K562 (cell line): ENCODE results near the gene CLIC1. TPM values are rescaled to one million over a fixed set of nuclear protein-coding genes. Genes with fewer than 3 reads are reported as not detected.

ENCODE experiments used
- CBFA2T2 ChIP-seq: fragments of 450-650 bp; conservative IDR thresholded peaks from 2 replicates; pipeline ENCODE4 v1.6.1; 2017; ENCODE audit warnings: mild to moderate bottlenecking
- MEF2D ChIP-seq: conservative IDR thresholded peaks from 2 replicates; pipeline ENCODE4 v1.6.1; 2016; ENCODE audit warnings: low read depth, missing genetic modification characterization, missing compliant biosample characterization
- MTA3 ChIP-seq: fragments of 450-650 bp; formaldehyde crosslinking; IDR thresholded peaks from 2 replicates; pipeline ENCODE4 v1.6.1; 2017; ENCODE audit warnings: mild to moderate bottlenecking, borderline replicate concordance
- NR4A1 ChIP-seq, 2 experiments: fragments of 250-450 bp in 1 of 2; fragments of 450-650 bp in 1 of 2; sonication (Bioruptor Pico) in 1 of 2; IDR thresholded peaks; 2 replicates each; pipeline versions ENCODE4 v1.4.0 to v1.6.1; 2016 to 2020; ENCODE audit warnings: mild to moderate bottlenecking in 2 of 2, missing compliant biosample characterization in 1 of 2, missing genetic modification characterization in 1 of 2, moderate library complexity in 1 of 2
- RBFOX2 ChIP-seq: fragments of 200-400 bp; formaldehyde crosslinking; IDR thresholded peaks from 2 replicates; pipeline ENCODE4 v1.6.1; 2017; ENCODE audit warnings: low read depth, mild to moderate bottlenecking, low read length, moderate library complexity
- SRF ChIP-seq, 2 experiments: fragments of 250-450, 450-650 bp in 1 of 2; sonication (Bioruptor Pico) in 1 of 2; sonication (generic) in 1 of 2; formaldehyde crosslinking; IDR thresholded peaks; 2 replicates each; pipeline versions ENCODE4 v1.5.0 to v1.5.1; 2020 to 2022; ENCODE audit warnings: mild to moderate bottlenecking in 1 of 2, missing genetic modification reagents in 1 of 2
- ZBTB1 ChIP-seq: sonication (generic); formaldehyde crosslinking; IDR thresholded peaks from 2 replicates; pipeline ENCODE4 v1.8.1; 2023; ENCODE audit warnings: missing genetic modification reagents, low read depth, mild to moderate bottlenecking, borderline replicate concordance
- ZBTB11 ChIP-seq, 3 experiments: fragments of 200-800 bp in 1 of 3; fragments of 250-450 bp in 1 of 3; fragments of 450-650 bp in 1 of 3; sonication (Bioruptor Pico) in 1 of 3; sonication (Bioruptor generic) in 1 of 3; formaldehyde crosslinking in 1 of 3; IDR thresholded peaks; 2 replicates each; pipeline versions ENCODE4 v1.6.1 to v1.8.0; 2016 to 2022; ENCODE audit warnings: mild to moderate bottlenecking in 2 of 3, missing genetic modification characterization in 2 of 3, missing compliant biosample characterization in 1 of 3, moderate library complexity in 1 of 3
- ZNF165 ChIP-seq: fragments of 250-450 bp; sonication (Bioruptor Pico); IDR thresholded peaks from 2 replicates; pipeline ENCODE4 v1.4.0; 2020; ENCODE audit warnings: borderline replicate concordance
- ZNF197 ChIP-seq: fragments of 200-800 bp; sonication (Bioruptor generic); IDR thresholded peaks from 2 replicates; pipeline ENCODE4 v1.6.1; 2016; ENCODE audit warnings: low read depth, missing genetic modification characterization, missing compliant biosample characterization
- ZNF232 ChIP-seq: sonication (generic); formaldehyde crosslinking; IDR thresholded peaks from 2 replicates; pipeline ENCODE4 v1.8.0; 2022; ENCODE audit warnings: mild to moderate bottlenecking, missing genetic modification reagents
- ZNF76 ChIP-seq: fragments of 250-450 bp; sonication (Bioruptor Pico); IDR thresholded peaks from 2 replicates; pipeline ENCODE4 v1.4.0; 2020; ENCODE audit warnings: mild to moderate bottlenecking, moderate library complexity, borderline replicate concordance
- polyA plus RNA-seq, 8 experiments: library from polyadenylated mRNA; depleted of rRNA in 4 of 8; stranded (reverse) in 5 of 8; unstranded in 3 of 8; fragments of >200 nt; fragmentation: Nextera tagmentation in 2 of 8; fragmentation: Illumina TruSeq in 1 of 8; extraction: Ambion mirVana in 2 of 8; extraction: Trizol in 1 of 8; gene quantifications; 2 replicates each; pipeline versions ENCODE4 v1.2.1 to v1.2.3, GENCODE V29; 2011 to 2014; ENCODE audit warnings: inconsistent platforms in 1 of 8, missing spikeins in 1 of 8
- total RNA-seq, 7 experiments: library from RNA; depleted of rRNA in 6 of 7; stranded (reverse); fragments of >200 nt in 6 of 7; fragmentation: Illumina TruSeq in 2 of 7; extraction: Trizol in 2 of 7; gene quantifications; 2 replicates each; pipeline versions ENCODE4 v1.2.1 to v1.2.3, GENCODE V29; 2011 to 2021; ENCODE audit warnings: low replicate concordance in 1 of 7
- TF ChIP-seq, protein P1 (sequence below), 2 experiments: fragments of 450-650 bp; IDR thresholded peaks; 2 replicates each; pipeline ENCODE4 v1.6.1; 2016
- TF ChIP-seq, protein P2 (sequence below): sonication (generic); formaldehyde crosslinking; IDR thresholded peaks from 2 replicates; pipeline ENCODE4 v1.8.1; 2023; ENCODE audit warnings: mild to moderate bottlenecking, missing genetic modification reagents
- TF ChIP-seq, protein P3 (sequence below): fragments of 250-450 bp; sonication (Bioruptor Pico); IDR thresholded peaks from 2 replicates; pipeline ENCODE4 v1.9.0; 2021; ENCODE audit warnings: mild to moderate bottlenecking, inconsistent platforms

CLIC1 gene
- total and polyA plus RNA-seq, 9 of the 15 experiments (the other 6 are each of a cell fraction or from before 2014, with no cell fraction given): 1,267 to 2,419 (median 1,808) TPM

DNA sequence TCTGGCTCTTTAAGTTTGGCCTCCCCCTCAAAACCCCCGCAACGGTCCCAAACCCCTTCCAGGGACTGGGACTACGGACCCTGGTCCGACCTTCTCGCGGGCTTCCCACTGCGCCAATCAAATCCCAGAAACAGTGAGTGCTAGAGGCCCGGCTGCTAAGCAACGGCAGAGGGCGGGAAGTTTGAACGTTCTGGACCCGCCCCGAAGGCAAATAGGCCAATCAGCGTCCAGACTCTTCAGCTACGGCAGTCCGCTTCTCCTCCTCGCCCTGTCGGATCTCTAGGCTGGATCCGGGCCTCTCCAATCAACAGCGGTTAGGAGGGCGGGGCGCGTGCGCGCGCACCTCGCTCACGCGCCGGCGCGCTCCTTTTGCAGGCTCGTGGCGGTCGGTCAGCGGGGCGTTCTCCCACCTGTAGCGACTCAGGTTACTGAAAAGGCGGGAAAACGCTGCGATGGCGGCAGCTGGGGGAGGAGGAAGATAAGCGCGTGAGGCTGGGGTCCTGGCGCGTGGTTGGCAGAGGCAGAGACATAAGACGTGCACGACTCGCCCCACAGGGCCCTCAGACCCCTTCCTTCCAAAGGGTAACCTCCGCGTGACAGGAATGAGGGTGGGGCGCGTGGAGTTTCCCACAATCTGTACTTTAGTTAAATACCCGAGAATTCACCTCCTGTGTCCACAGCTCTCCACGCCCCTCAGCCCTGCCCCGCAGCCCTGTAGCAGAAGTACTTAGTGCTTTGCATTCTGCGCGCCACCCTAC is 3.5 kb upstream of the CLIC1 start, which contains the start of gene MSH5 (continued):
- TF ChIP-seq ZNF197 (CRISPR knock-in tag): no peak
- TF ChIP-seq, protein P1, sequence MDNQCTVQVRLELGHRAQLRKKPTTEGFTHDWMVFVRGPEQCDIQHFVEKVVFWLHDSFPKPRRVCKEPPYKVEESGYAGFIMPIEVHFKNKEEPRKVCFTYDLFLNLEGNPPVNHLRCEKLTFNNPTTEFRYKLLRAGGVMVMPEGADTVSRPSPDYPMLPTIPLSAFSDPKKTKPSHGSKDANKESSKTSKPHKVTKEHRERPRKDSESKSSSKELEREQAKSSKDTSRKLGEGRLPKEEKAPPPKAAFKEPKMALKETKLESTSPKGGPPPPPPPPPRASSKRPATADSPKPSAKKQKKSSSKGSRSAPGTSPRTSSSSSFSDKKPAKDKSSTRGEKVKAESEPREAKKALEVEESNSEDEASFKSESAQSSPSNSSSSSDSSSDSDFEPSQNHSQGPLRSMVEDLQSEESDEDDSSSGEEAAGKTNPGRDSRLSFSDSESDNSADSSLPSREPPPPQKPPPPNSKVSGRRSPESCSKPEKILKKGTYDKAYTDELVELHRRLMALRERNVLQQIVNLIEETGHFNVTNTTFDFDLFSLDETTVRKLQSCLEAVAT (IDR thresholded peaks at IDR 0.05): no peak
- TF ChIP-seq ZBTB11 (CRISPR knock-in tag; IDR thresholded peaks at IDR 0.05): 0 out of 6 replicates have a peak, but pooled peaks of 1 of the 3 experiments have one; percentile 29
- peak; percentile 55; the same call in 1 of the 2 replicates for TF ChIP-seq MEF2D (tag)
- peak; percentile 96 for TF ChIP-seq ZNF232 (CRISPR knock-in tag)
- TF ChIP-seq MTA3: no peak
- no peak for TF ChIP-seq CBFA2T2
- no peak for TF ChIP-seq ZBTB1 (CRISPR knock-in tag)
- TF ChIP-seq, protein P2, sequence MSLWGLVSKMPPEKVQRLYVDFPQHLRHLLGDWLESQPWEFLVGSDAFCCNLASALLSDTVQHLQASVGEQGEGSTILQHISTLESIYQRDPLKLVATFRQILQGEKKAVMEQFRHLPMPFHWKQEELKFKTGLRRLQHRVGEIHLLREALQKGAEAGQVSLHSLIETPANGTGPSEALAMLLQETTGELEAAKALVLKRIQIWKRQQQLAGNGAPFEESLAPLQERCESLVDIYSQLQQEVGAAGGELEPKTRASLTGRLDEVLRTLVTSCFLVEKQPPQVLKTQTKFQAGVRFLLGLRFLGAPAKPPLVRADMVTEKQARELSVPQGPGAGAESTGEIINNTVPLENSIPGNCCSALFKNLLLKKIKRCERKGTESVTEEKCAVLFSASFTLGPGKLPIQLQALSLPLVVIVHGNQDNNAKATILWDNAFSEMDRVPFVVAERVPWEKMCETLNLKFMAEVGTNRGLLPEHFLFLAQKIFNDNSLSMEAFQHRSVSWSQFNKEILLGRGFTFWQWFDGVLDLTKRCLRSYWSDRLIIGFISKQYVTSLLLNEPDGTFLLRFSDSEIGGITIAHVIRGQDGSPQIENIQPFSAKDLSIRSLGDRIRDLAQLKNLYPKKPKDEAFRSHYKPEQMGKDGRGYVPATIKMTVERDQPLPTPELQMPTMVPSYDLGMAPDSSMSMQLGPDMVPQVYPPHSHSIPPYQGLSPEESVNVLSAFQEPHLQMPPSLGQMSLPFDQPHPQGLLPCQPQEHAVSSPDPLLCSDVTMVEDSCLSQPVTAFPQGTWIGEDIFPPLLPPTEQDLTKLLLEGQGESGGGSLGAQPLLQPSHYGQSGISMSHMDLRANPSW (CRISPR knock-in tag): peak; percentile 96
- TF ChIP-seq RBFOX2: peak; percentile 98
- TF ChIP-seq NR4A1 (CRISPR knock-in tag; IDR thresholded peaks at IDR 0.05): peak; percentile 88
- peak; percentile 63 for TF ChIP-seq NR4A1 (tag; IDR thresholded peaks at IDR 0.05)
- 0 out of 2 replicates have a peak, but pooled peaks have one; percentile 83 for TF ChIP-seq ZNF76
- TF ChIP-seq ZNF165 (CRISPR knock-in tag): peak; percentile 27; the same call in 1 of the 2 replicates
- TF ChIP-seq, protein P3, sequence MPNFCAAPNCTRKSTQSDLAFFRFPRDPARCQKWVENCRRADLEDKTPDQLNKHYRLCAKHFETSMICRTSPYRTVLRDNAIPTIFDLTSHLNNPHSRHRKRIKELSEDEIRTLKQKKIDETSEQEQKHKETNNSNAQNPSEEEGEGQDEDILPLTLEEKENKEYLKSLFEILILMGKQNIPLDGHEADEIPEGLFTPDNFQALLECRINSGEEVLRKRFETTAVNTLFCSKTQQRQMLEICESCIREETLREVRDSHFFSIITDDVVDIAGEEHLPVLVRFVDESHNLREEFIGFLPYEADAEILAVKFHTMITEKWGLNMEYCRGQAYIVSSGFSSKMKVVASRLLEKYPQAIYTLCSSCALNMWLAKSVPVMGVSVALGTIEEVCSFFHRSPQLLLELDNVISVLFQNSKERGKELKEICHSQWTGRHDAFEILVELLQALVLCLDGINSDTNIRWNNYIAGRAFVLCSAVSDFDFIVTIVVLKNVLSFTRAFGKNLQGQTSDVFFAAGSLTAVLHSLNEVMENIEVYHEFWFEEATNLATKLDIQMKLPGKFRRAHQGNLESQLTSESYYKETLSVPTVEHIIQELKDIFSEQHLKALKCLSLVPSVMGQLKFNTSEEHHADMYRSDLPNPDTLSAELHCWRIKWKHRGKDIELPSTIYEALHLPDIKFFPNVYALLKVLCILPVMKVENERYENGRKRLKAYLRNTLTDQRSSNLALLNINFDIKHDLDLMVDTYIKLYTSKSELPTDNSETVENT: peak; percentile 87; the same call in 1 of the 2 replicates
- TF ChIP-seq SRF (CRISPR knock-in tag; IDR thresholded peaks at IDR 0.05): peak in 1 of 2 experiments; percentile 66; a peak in 2 of 4 replicates
